GM12892 (cell line): ENCODE data around the gene COL23A1.

Experiments
- POLR2A ChIP-seq: IDR thresholded peaks from 2 replicates; pipeline ENCODE4 v1.6.1; 2011; ENCODE audit warnings: low read depth, low read length, control low read depth
- POLR2AphosphoS5 ChIP-seq: IDR thresholded peaks from 2 replicates; pipeline ENCODE4 v1.6.1; 2011; ENCODE audit warnings: low read depth, low read length, control low read depth

GRCh38 chr5:178417391-178417811 lies 172.8 kb downstream of the COL23A1 start:
- TF ChIP-seq POLR2A (no peak), POLR2AphosphoS5 (no peak)
